SIG-M5 treated with dmso at 0.1 percent for 504 hours (cell line): ENCODE data around the gene CELSR1.
A peak's percentile ranks its signal among the peaks of the same experiment; 100 is the strongest.
"Not testable (repeated sequence)": the region's sequence is repeated elsewhere in the genome, so short reads cannot be mapped to it uniquely, and the experiment has no call there.

Experiments used
- DNase-seq: peaks from one replicate; lab custom pipeline; 2025; ENCODE audit not compliant: unreplicated experiment; lab: John Stamatoyannopoulos, UW

CELSR1 gene

GRCh38 chr22:46486996-46487717, 50.3 kb downstream of the CELSR1 start:
- no peak for DNase-seq

DNA sequence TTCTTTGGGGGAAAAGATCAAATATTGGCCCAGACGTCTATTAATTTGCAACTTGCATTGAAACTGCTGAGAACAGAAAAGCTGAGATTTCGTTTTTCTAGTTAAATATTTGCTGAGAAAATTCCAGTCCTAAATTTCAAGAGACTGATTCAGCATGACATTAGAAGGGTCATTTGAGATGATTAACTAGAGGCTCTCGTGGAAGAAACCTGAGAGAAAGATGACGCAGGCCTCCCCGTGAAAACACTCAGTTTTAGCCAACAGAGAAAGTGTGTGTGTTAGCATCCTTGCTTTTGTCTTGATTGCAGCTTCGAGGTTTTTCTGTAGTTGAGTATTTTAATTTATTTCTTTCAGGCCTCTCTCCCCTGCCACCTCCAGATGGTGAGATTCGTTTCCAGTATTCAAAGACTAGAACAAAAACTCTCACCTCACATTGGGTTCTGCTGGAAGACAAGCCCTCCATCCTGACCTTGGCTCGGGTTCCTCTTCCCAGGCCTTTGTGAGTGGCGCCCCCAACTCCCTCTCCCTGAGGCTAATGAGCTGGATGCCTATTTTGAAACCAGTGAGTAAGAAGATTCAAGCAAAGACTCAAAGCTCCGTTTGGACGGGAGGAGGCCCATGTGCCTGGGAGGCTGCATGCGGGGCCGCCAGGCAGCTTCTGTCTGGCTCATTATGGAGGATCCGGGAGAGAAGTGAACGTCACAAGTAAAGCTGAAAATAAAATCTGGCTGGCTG, 52.4 kb downstream of the CELSR1 start:
- no peak for DNase-seq

DNA sequence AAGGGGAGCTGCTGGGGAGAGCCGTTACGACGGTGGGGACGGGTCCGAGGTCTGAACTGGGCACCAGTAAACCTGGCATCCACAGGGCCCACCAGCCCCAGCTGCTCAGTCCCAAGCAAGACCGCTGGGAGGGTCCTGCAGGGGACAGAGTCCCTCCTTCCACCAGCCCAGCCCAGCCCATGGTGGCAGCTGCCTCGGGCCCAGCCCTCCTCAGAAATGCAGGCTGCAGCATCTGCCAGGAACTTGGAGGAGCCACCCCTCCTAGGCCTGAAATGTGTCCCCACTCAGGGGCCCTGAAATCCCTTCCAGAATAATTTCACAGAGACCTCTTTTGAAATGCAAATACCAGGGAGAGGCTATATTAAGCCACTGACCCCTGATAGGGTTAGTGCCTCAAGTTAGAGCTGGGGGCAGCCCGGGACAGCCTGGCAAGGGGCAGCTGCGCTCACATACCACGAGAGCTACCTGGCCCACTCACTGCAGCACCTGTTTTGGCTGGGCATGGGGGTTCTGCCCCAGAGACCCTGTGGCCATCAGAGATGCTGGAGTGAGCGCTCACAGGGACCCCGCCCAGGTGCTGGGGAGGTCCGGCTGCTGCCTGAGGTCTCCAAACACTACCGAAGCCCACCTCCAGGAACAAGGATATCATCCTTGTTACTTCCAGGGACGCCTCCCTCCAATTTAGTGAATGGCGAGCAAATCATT, 53.1 kb downstream of the CELSR1 start:
- DNase-seq = no peak

GRCh38 chr22:46483353-46483752, 54.1 kb downstream of the CELSR1 start:
- no peak for DNase-seq

- DNase-seq = peak; percentile 35
Observed at GRCh38 chr22:46482056-46482675, 55.3 kb downstream of the CELSR1 start.

- DNase-seq = no peak
Observed at GRCh38 chr22:46481386-46481785, 56.0 kb downstream of the CELSR1 start.

GRCh38 chr22:46480396-46480795, 57.0 kb downstream of the CELSR1 start:
- DNase-seq = no peak

DNA sequence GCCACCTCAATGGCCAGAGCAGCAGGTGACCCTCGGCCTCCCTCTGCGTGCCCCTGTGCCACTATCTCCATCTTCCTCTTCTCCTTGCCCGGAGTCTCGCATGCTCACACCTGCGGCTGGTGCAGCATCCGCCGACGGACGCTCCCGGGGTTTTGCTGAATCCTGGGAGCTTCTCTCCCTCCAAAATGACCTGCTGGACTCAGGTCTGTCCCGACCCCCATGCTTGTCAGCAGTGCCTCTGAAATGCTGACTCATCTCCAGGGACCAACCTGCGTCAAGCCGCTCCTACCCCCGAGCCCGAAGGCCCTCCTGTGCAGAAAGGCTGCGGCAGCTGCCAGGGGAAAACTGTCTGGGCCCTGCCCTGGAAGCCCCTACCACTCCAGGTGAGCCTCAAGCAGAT, 58.4 kb downstream of the CELSR1 start:
- no peak for DNase-seq

- DNase-seq = no peak
Observed at GRCh38 chr22:46478083-46478551, 59.3 kb downstream of the CELSR1 start.

GRCh38 chr22:46476547-46476941, 60.9 kb downstream of the CELSR1 start:
- no peak for DNase-seq

GRCh38 chr22:46473896-46474557, 63.4 kb downstream of the CELSR1 start:
- no peak for DNase-seq

DNA sequence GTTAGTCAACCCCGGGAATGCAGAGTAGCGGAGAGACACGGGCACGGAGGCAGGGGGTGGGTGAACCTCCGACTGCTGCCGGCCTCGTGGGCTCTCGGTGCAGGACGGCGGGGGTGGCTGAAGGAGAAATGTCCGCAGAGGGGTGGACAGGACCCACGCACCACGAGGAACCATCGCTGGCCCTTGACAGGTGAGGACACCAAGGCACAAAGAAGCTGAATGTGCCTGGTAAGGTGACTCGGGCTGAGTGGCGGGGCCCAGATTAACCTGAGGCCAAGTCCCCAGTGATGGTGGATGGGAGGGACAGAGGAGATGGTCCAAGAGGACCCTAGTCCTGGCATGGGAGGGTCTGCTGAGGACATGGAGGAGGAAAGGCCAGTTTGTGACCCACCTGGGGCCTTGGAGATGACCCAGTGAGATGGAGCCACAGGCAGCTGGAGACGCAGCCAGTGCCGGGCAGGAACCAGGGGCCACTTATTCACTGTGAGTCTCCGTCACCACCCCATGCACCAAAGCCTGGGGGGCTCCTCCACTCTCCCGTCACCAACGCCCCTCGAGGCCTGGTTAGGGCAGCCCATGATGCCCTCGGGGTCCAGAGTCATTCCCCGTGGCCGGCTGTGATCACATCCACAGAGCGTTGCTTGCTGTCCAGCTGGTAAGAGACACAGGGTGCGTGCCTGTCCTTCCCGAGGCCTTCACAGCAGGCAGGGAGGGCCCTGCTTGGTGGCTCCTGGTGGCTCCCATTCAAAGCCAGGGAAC, 64.2 kb downstream of the CELSR1 start:
- no peak for DNase-seq

DNA sequence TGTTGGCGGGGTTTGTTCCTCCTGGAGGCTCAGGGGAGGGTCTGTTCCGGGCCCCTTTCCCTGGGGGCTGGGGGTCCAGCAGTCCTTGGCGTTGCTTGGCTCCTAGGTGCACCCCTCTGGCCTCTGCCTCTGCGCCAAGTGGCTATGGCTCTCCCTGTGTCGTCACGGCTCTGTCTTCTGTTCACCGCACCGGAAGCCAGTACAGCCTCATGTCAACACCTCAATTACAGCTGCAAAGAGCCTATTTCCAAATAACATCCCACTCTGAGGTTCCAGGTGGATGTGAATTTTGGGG, 64.8 kb downstream of the CELSR1 start:
- no peak for DNase-seq

GRCh38 chr22:46471901-46472721, 65.3 kb downstream of the CELSR1 start:
- no peak for DNase-seq

- not testable (repeated sequence) for DNase-seq
Observed at GRCh38 chr22:46471330-46471729, 66.1 kb downstream of the CELSR1 start.

GRCh38 chr22:46469711-46470110, 67.7 kb downstream of the CELSR1 start:
- DNase-seq = no peak

DNA sequence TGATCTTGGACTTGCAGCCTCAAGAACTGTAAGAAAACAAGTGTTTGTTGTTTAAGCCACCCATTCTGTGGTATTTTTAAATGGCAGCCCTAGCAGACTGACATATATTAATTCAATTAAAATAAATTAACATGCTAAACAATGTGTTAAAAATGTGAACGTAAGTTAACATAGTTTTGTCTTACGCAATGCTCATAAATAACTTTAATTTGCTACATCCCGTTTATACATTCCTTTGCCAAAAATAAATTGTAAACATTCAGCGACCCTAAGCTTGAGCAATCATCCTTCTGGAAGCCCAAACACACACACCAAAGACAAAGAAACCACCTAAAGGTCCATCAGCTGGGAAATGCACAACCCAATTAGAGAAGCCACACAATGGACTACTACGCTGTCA, 70.4 kb downstream of the CELSR1 start:
- no peak for DNase-seq

GRCh38 chr22:46466255-46466676, 71.2 kb downstream of the CELSR1 start:
- DNase-seq = no peak

GRCh38 chr22:46465793-46466192, 71.6 kb downstream of the CELSR1 start:
- DNase-seq = no peak

DNA sequence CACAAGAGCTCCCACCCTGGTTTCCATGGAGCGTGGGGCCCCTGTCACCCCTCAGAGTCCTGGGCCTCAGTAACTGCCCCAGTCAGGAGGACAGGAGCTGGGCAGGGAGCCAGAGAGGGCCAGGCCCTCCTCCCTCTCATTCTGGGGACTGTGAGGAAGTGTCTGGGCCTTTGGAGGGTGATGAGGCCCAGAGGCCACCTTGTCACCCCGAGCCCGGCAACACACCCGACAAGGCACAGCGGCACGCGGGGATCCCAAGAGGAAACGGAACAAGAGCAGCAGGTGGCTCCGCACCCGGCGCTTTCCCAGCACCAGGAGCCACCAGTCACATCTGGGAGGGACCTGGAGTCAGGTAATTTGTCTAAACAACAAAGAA, 72.1 kb downstream of the CELSR1 start:
- no peak for DNase-seq
